RWPE2 (cell line): ENCODE data around the gene TBC1D23.
"Not testable (repeated sequence)": the region's sequence is repeated elsewhere in the genome, so short reads cannot be mapped to it uniquely, and the experiment has no call there.

Source experiments
- ATAC-seq: fragments of 200-7000 bp; cut with Tn5 transposase; 3 replicates; pipeline ENCODE4 v1.9.1; 2021; ENCODE audit warnings: low read depth
- DNase-seq: peaks from one replicate; pipeline ENCODE4 v3.0.0-alpha.2; 2020; ENCODE audit warnings: low spot score
- H3K27ac ChIP-seq: fragments of 450-650 bp; 2 replicates; pipeline ENCODE4 v1.5.1; 2017; ENCODE audit warnings: mild to moderate bottlenecking; ENCODE audit not compliant: poor library complexity, severe bottlenecking
- H3K27me3 ChIP-seq: fragments of 250-450 bp; sonication (Bioruptor Pico); 2 replicates; pipeline ENCODE4 v1.5.1; 2021; ENCODE audit warnings: mild to moderate bottlenecking, moderate library complexity; ENCODE audit not compliant: insufficient read depth, poor library complexity, severe bottlenecking
- H3K36me3 ChIP-seq: fragments of 250-450 bp; sonication (Bioruptor Pico); 2 replicates; pipeline ENCODE4 v1.5.1; 2020; ENCODE audit warnings: low read depth, mild to moderate bottlenecking, moderate library complexity
- H3K4me1 ChIP-seq: fragments of 250-450 bp; sonication (Bioruptor Pico); 2 replicates; pipeline ENCODE4 v1.5.1; 2021; ENCODE audit warnings: mild to moderate bottlenecking, moderate library complexity; ENCODE audit not compliant: insufficient read depth, poor library complexity, severe bottlenecking
- H3K4me3 ChIP-seq: fragments of 250-450 bp; sonication (Bioruptor Pico); 2 replicates; pipeline ENCODE4 v1.5.1; 2021; ENCODE audit warnings: mild to moderate bottlenecking, moderate library complexity; ENCODE audit not compliant: severe bottlenecking
- H3K9me3 ChIP-seq: fragments of 250-450 bp; sonication (Bioruptor Pico); 2 replicates; pipeline ENCODE4 v1.5.1; 2021; ENCODE audit warnings: mild to moderate bottlenecking, moderate library complexity; ENCODE audit not compliant: severe bottlenecking
- TF ChIP-seq, protein P1 (sequence below): fragments of 450-650 bp; IDR thresholded peaks from one replicate; pipeline ENCODE4 v1.5.1; 2017; ENCODE audit warnings: mild to moderate bottlenecking, moderate library complexity; ENCODE audit not compliant: poor library complexity, severe bottlenecking

Gene TBC1D23

DNA sequence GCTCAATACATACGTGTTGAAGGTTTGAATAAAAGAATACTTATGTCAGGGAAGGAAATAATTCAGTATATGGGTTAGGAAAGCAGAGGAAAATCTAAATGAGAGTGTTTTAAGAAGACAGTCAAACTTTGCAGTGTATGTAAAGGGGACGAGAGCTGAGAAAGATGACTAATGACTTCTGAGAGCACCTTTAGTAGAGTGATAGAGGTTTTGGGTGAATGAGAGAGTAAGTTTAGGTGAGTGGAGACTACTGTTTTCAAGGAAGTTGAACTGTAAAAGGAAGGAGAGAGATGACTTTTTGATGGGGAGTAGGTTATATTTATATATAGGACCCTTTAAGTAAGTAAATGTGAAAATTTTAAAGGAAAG lies 9.4 kb downstream of the TBC1D23 start:
- peaks cover 55% of the 10 kb centered on the region for H3K4me1 ChIP-seq
- peak; percentile 56 for ATAC-seq

DNA sequence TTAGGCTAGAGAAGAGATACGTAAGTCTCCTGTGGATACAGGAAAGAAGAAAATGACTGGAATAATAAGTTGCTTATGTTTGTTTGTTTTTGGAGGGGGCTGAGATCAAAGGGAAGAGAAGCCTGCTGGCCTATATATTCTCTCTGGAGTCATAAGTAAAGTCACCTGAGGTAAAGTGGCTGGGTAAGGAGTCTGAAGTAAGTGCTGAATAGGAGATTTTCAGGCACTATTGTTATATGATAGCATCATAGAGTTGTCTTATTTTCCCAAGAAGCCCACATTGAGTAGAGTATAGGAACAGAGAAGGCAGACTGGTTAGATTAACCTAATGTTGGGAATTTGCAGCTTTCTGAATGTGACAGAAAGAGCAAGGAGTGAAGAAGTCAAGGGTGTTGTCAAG lies 10.7 kb downstream of the TBC1D23 start:
- DNase-seq (no peak), ATAC-seq (no peak)
- no peak overlapping the region for H3K4me3 ChIP-seq
- TF ChIP-seq, protein P1, sequence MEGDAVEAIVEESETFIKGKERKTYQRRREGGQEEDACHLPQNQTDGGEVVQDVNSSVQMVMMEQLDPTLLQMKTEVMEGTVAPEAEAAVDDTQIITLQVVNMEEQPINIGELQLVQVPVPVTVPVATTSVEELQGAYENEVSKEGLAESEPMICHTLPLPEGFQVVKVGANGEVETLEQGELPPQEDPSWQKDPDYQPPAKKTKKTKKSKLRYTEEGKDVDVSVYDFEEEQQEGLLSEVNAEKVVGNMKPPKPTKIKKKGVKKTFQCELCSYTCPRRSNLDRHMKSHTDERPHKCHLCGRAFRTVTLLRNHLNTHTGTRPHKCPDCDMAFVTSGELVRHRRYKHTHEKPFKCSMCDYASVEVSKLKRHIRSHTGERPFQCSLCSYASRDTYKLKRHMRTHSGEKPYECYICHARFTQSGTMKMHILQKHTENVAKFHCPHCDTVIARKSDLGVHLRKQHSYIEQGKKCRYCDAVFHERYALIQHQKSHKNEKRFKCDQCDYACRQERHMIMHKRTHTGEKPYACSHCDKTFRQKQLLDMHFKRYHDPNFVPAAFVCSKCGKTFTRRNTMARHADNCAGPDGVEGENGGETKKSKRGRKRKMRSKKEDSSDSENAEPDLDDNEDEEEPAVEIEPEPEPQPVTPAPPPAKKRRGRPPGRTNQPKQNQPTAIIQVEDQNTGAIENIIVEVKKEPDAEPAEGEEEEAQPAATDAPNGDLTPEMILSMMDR: no peak
- peak overlapping the region; percentile 98 for H3K27ac ChIP-seq
- H3K27me3 ChIP-seq: no peaks in the 10 kb centered on the region
- peaks cover 43% of the 10 kb centered on the region for H3K4me1 ChIP-seq
- H3K9me3 ChIP-seq: no peaks in the 10 kb centered on the region
- H3K36me3 ChIP-seq: no peaks in the 10 kb centered on the region

More for the DNA sequence above, 9.4 kb downstream of the TBC1D23 start:
- peak overlapping the region; percentile 98 for H3K27ac ChIP-seq
- H3K9me3 ChIP-seq: no peaks in the 10 kb centered on the region
- TF ChIP-seq, protein P1: no peak
- H3K36me3 ChIP-seq: no peaks in the 10 kb centered on the region
- DNase-seq: no peak
- H3K27me3 ChIP-seq: no peaks in the 10 kb centered on the region
- no peak overlapping the region for H3K4me3 ChIP-seq

DNA sequence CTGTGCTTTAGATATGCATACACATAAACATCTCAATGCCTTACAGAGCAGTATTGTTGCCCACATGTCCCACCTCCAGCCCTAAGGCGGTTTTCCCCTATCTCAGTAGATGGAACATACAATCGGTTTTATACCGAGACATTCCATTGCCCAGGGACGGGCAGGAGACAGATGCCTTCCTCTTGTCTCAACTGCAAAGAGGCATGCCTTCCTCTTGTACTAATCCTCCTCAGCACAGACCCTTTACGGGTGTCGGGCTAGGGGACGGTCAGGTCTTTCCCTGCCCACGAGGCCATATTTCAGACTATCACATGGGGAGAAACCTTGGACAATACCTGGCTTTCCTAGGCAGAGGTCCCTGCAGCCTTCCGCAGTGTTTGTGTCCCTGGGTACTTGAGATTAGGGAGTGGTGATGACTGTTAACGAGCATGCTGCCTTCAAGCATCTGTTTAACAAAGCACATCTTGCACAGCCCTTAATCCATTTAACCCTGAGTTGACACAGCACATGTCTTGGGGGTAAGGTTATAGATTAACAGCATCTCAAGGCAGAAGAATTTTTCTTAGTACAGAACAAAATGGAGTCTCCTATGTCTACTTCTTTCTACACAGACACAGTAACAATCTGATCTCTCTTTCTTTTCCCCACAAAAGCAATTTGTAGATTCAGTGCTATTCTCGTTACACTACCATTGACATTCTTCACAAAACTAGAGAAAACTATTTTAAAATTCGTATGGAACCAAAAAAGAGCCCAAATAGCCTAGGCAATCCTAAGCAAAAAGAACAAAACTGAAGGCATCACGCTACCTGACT lies 12.2 kb downstream of the TBC1D23 start:
- peaks cover 28% of the 10 kb centered on the region for H3K4me1 ChIP-seq
- H3K4me3 ChIP-seq, H3K9me3 ChIP-seq, ATAC-seq, H3K27ac ChIP-seq, H3K27me3 ChIP-seq, H3K36me3 ChIP-seq, DNase-seq: not testable (repeated sequence)

DNA sequence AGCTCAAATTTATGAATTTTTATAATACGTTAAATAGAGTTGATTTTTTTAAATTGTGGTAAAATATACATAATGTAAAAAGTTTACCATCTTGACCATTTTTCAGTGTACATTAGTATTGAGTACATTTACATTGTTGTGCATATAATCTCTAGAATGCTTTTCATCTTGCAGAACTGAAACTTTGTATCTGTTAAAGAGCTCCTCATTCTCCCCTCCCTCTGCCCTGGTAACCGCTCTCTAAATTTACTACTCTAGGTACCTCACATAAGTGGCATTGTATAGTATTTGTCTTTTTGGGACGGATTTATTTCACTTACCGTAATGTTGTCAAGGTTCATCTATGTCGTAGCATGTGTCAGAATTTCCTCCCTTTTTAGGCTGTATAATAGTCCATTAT lies 13.6 kb downstream of the TBC1D23 start:
- Histone ChIP-seq H3K4me3 (no peak overlapping the region), H3K36me3 (peaks cover 5% of the 10 kb centered on the region; the same call in 1 of the 2 replicates), H3K27ac (no peak overlapping the region), H3K4me1 (peaks cover 15% of the 10 kb centered on the region), H3K27me3 (no peaks in the 10 kb centered on the region), H3K9me3 (no peaks in the 10 kb centered on the region)
- no peak for DNase-seq
- no peak for ATAC-seq
- TF ChIP-seq, protein P1: no peak

DNA sequence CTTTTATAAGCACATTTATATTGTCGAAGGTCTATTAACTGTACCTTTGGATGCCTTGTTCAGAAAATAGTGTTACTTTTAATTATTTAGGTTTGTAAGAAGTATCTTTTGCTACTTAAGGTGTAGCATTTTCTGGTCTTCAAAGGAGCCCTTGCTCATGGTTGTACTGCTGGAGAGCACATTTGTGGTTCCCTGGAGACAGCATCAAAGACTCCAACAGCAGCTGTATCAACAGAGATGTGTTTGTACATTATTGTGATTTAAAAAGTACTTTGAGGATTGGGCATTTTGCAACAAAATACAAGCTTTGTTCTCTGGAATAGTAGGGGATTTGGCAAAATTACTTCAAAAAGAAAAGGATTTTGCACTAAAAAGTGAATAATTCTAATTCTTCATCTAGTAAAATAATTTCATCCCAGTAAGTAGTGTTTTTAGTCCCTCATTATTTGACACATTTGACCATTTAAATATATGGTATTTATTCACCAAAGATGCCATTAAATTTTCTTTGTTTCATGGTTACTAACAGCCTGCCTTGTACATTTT lies 16.5 kb downstream of the TBC1D23 start:
- TF ChIP-seq, protein P1: no peak
- Histone ChIP-seq H3K9me3 (no peaks in the 10 kb centered on the region), H3K27ac (no peak overlapping the region), H3K36me3 (peaks cover 35% of the 10 kb centered on the region), H3K4me3 (no peak overlapping the region), H3K4me1 (no peaks in the 10 kb centered on the region), H3K27me3 (no peaks in the 10 kb centered on the region)
- ATAC-seq (no peak), DNase-seq (no peak)
